Middle frontal gyrus (tissue), 1 donor: ENCODE data around the gene EPS15.
"Not testable (repeated sequence)": the region's sequence is repeated elsewhere in the genome, so short reads cannot be mapped to it uniquely, and the experiment has no call there.

Experiments used
- DNase-seq: peaks from one replicate; pipeline ENCODE4 v3.0.0-alpha.2; 2015; ENCODE audit warnings: low spot score; ENCODE audit errors: extremely low spot score

EPS15 gene

DNA sequence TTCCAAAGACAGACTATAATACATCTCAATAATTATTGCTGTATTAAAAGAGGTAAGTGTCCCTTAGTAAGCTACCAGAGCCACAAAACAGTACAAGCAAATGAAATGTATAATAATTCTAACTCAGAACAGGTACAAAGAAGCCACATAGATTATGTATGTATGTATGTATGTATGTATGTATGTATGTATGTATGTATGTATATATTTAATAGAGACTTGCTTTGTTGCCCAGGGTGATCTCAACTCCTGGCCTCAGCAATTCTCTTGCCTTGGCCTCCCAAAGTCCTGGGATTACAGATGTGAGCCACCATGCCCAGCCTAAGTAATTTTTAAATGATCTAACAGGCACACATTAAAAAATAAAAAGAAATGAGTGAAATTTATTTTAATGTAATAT, 86.9 kb downstream of the EPS15 start:
- no peak for DNase-seq

DNA sequence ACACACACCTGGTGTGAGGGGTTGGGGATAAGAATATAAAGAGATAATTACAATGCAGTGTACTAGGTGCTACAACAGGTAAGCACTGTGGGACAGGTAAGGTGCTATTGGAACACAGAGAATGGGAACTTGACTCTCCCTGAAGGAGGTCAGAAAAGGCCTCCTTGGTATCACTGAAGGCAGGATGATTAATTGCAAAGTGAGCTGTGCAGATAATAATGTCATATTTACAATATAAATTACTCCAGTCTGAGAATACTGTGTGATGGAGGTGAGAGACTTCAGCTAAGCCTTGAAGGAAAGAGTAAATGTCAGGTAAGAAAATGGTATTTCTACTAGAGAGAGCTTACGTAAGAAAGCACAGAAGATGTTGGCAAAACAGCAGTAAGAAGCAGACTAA, 91.6 kb downstream of the EPS15 start:
- no peak for DNase-seq

DNA sequence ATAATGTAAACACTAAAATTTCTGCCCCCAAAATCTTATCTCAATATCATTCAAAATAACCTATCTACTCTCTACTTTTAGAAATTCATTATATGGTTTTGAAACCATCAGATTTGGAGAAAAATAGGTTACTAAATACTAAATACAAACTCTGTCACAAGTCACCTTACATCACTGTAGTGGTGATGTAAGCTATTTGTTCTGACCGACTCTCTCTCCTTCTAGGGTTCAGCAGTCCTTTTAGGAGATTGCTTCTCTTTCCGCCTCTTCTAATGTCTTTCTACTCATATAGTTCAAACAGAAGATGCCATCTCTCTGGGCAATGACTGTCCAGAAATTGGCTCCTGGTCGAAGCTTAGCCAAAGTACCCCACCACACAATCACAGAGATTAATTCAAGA, 93.1 kb downstream of the EPS15 start:
- DNase-seq, result no peak

DNA sequence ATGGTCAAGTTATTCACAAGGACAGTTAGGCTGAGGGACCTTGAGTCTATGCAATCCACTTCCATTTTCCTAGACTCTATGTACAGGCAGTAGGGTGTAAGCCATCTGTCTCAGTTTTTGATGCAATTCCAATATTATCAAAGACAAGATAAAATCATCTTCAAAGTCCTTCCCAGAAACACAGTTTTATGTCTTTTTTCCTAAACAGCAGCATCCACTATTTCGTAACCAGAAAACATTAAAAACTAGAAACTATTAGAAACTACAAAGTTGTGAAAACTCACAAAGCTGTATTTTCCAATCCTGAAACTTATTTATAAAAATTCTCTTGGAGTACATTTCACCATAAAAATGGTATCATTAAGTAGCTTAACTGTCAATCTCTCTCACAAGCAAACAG, 93.8 kb downstream of the EPS15 start:
- DNase-seq, result no peak

DNA sequence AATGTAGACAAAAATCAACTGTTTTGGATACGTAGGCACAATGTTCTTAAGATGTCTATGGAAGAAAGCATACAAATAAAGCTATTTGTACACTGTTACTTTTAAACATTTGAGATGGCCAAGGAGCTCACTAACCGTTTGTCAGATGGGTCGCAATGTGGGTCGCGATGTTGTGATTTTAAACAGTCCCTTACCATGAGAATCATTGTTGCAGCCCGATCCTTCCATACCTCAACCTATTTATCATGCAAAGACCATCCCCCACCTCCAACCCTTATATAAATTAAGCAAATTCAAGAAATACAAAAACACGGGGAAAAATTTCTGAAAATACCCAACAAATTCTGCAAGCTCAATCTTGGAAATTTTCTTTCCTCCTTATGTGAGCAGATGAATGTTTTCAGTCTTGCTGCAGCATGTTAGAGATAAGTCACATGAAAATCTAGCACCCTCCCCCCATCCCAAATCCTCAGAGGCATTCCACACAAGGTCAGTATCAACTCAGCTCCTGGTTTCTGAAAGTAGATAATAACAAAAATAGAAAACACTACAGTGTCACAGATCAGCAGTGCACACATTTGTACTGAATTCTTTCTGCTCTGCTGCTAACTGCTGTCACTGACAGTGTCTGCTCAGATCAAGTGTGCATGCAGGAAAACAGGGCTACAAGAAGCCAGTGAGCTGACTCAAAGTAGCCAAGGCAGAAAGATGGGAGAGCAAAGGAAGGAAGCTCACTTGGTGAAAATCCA, 95.8 kb downstream of the EPS15 start:
- DNase-seq, result no peak

DNA sequence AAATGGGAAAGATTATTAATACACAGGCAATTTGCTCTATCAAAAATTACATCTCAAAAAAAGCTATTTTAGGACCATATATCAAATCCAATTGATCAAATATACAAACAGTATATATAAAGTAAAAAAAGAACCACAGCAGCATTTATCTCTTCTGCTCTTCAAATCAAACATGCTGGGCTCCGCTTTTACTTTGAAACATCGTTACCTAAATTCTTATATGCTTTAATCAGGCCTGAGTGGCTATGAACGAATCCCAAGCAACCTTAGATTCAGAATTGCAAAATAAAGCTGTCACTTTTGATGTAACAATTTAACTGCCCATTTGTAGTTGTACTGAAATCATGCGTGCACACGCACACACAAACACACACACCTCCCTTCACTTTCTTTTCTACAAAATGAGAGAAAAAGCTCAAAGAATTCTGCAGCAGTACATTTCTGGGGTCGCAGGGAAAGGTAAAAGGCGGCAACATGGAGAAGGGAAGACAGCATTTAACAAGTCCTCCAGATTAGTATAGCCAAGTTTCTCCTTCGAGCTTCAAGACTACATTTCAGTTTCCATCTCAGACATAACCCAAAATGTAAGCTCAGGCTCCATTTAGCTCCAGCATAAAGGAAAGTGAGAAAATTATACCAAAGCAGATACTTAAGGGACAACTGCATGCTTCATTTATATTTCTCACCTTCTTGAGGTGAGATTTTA, 96.5 kb downstream of the EPS15 start:
- no peak for DNase-seq

DNA sequence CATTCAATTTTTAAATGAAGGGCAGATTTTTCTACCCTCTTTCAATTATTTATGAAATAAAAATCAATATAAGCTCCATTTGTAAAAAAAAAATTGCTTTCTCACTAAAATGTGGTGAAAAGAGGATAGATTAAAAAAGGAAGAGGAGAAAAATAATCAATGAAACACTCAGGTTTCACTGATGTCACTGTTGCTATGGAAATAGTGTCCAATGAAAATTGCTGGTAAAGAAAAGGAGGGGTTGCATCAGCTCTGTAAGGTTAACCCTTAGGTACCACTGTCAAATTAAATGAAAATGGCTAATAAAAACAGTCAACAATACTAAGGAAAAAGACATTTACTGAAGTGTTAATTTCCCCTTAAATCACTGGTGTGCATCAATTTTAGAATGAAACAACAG, 97.1 kb downstream of the EPS15 start:
- DNase-seq, result peak; percentile 53

DNA sequence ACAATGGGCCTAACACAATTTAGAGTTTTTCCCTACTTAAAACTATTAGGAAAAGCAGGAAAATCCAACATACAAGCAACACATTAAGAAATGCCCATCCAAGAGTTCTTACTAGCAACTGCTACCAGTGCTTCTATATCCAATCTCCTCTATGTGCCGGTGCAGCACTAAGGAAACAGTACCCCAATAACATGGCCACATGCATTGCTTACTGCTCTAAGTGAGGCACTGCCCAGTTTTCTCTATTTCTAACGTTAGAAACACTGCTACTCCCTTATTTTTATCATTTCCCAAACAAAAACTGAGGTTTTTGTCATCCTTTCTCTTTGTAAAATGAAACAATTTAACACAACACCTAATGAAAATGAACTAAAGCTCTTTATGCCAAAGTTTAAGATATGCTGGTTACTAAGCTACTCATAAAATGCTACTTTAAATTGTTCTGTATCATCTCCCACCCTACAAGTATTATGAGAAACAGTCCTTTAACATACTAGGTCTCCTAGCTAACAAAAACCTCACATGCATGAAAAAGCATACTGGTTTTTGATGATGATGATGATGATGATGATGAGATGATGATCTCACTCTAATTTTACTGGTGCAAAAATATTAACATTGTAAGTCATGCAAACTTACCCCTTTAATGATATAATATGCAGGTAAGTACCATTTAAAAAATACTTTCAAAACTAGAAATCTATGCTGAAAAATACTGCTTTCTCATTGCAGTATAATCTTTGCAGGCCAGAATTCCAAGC, 98.0 kb downstream of the EPS15 start:
- DNase-seq, result no peak

DNA sequence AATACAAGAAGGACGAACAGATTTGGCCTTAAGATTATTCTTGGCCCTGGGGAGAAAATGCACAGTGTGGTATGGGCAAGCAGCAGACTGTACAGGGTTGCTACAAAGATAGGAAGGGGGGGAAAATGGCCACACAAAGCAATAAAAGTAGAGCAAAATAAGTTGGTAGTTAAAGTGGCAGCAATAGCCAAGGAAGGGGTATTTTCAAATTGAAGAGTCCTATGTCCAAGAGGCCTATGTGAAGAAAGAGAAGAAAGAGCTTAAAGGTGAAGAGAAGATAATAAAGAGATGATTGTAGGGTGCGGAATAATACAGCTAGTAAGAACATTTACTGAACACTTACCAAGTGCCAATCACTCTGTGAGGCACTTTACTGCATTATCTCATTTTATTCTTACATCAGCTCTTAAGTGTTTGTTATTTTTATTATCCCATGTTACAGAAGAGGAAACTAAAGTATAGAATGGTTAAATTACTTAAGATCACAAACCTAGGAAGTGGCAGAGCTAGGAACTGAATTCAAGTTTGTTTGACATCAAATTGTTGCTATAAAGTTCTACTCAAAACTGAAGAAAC, 100.6 kb downstream of the EPS15 start:
- DNase-seq, result no peak

DNA sequence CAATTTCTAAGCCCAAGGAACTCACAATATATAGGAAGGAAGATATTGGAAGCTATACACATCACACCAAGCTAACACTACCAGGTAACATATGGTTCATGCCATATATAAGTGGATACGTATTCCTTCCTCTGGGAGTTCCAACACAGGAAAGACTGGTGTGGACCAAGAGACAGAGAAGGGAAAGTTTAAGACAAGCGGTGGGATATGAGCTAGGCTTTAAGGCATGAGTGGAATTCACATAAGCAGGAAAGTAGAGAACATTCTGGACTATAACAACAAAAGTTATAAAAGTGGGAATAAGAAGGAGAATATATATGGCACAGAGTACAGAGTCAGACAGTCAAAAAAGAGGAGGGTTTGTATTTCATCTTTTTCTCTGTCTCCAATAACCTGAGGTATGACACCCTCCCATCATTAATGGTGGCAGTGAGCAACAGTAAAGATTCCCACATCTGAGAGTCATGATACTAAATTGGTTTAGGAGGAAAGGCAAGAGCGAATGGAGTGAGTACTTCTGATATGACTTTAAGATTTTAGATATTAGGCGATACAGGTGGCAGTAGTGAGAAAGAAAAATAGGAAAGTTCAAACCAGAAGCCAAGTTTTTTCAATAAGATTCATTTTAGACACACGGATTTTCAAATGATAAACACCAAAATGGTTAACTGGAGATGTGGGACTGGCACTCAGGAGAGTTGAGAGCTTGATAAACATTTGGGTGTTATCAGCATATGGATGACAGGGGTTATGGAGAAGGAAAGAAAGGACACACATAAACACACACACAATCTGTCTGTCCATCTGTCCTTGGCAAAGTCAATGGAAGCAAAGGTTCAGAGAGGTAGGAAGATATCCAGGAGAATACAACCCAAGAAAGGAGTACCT, 101.3 kb downstream of the EPS15 start:
- no peak for DNase-seq

DNA sequence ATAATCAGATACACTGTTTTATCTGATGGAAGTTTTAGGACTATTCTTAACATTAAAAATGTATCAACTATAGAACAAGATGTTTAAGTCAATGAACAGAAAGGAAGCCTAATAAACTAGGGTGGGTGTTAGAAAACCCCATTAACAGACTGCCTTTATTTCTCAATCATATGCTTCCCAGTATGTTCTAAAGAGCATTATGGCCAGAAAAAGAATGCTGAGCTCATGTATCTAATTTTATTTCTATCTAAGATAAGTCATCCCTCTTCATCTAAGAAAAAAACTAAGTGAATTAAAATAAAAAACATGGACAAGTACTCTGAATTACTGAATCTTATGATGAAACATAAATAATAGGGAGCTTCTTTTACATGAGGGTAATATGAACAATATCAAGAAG, 102.2 kb downstream of the EPS15 start:
- no peak for DNase-seq

DNA sequence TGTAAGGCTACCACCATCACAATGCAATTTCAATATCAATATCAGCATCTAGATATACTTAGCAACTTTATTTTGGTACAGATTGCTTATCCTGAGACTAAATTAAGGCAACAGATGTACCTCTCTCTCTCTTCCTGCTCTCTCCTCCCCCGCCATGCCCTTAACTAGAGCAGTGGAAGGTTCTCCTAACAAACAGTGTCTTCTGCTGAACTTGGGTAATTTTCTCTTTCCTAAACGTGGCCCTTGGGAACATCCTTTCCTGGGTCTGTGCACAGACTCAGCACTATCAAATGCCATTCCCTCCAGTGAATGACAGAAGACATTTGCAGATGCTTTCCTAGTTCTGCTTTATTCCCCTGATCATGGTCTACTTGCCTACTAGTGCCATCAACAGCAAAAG, 103.1 kb downstream of the EPS15 start:
- DNase-seq, result no peak

DNA sequence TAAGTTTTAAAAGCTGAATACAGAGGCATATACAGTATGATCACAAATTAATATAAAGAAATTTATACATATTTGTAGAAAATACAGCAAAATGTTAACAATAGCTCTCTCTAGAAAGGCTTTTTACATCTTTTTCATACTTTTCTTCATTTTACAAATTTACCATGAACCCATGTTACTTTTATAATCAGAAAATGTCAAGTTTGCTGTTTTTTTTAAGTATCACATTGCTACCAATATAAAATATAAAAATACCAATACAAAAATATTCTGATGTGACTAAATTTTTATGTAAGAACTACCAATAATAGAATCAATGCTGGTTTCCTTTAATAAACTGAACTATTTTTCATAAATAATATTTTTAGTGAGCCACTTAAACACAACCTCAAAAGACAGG, 104.3 kb downstream of the EPS15 start:
- DNase-seq, result no peak

DNA sequence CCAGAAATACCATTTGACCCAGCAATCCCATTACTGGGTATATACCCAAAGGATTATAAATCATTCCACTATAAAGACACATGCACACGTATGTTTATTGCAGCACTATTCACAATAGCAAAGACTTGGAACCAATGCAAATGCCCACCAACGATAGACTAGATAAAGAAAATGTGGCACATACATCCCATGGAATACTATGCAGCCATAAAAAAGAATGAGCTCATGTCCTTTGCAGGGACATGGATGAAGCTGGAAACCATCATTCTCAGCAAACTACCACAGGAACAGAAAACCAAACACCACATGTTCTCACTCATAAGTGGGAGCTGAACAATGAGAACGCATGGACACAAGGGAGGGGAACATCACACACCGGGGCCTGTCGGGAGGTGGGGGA, 107.2 kb downstream of the EPS15 start:
- not testable (repeated sequence) for DNase-seq

DNA sequence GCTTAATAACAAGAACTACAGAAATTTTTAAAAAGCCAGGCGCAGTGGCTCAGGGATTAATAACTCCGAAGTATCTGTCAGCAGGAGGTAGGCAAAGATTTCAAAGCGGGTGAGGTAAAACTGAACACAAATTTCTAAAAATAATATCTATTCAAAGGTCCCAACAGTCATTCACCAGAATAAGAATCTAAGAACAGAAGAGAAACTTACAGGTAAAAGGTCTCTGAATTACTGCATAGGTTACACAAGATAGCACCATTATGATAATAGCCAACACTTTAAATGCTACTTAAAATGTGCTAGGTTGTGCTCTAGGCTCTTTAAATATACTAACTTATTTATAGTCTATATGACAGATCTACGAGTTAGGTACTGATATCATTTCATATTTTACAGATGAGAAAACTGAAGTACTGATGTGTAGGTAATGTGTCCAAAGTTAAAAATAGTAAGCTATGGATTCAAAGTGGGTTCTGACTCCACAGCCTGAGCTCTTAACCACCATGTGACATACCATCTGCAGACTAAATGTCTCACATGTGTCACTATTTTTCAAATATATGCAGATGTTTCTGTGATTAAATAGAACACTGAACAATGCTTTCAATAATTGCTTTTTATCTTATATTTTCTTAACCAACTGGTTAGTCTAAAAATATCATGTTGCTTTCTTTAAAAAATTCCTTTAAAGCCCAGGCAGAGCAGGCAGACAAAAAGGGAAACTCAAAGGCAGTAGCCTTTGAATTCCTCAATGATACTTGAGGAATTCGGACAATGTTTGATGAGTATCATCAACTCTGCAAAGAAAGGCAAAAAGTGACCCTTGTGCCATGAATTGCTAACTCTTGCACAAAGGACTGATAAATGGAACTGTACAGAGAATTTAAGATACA, 108.3 kb downstream of the EPS15 start:
- no peak for DNase-seq

DNA sequence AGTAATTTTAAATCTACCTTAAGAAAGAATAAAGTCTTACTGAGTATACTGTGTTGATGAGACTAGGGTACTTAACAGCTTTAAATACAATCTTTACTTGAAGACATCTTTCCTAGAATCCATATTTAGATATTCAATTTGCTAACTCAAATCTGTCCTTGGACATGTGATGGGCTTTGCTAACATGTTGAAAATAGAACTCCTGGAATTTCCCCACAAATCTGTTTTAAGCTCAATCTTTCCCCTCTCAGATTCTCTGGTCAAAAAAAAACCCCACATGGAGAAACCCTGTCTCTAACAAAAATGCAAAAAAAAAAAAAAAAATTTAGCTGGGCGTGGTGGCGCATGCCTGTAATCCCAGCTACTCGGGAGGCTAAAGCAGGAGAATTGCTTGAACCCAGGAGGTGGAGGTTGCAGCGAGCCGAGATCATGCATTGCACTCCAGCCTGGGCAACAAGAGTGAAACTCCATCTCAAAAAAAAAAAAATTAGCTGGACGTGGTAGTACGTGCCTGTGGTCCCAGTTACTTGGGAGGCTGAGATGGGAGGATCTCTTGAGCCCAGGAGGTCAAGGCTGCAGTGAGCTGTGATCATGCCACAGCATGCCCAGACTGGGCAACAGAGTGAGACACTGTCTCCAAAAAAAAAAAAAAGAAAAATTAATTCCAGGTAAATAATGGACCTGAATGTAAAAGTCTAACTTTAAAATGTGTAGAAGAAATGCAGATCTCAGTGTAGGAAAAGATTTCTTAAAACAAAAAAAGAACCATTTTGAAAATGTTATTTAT, 109.1 kb downstream of the EPS15 start:
- DNase-seq, result not testable (repeated sequence)

DNA sequence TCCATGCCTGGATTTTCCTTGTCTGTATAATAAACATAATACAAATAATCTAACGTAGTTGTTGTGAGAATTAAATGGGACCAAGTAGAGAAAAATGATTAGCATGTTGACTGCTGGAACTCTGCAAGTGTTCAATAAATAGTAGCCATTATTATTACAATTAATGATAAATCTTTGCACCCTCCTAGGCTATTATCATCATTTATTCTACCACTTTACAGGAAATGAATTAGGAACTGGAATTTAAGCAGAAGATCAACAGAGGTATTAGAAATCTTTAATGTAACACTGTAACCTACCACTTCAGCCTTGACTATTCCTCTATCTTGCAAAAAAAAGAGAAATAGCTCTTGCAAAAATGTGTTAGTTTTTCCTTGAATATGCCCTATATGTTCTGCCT, 126.8 kb downstream of the EPS15 start:
- DNase-seq, result no peak

DNA sequence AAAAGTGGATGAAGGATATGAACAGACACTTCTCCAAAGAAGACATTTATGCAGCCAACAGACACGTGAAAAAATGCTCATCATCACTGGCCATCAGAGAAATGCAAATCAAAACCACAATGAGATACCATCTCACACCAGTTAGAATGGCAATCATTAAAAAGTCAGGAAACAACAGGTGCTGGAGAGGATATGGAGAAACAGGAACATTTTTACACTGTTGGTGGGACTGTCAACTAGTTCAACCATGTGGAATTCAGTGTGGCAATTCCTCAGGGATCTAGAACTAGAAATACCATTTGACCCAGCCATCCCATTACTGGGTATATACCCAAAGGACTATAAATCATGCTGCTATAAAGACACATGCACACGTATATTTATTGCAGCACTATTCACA, 128.4 kb downstream of the EPS15 start:
- not testable (repeated sequence) for DNase-seq

DNA sequence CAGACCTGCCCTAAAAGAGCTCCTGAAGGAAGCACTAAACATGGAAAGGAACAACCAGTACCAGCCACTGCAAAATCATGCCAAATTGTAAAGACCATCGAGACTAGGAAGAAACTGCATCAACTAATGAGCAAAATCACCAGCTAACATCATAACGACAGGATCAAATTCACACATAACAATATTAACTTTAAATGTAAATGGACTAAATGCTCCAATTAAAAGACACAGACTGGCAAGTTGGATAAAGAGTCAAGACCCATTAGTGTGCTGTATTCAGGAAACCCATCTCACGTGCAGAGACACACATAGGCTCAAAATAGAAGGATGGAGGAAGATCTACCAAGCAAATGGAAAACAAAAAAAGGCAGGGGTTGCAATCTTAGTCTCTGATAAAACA, 131.8 kb downstream of the EPS15 start:
- DNase-seq, result not testable (repeated sequence)
